GM23248 (cell line): ENCODE data around the gene FAM216B. TPM values are rescaled to one million over a fixed set of nuclear protein-coding genes. Genes with fewer than 3 reads are reported as not detected.

ENCODE experiments used
- DNase-seq: peaks from one replicate; pipeline ENCODE4 v3.0.0-alpha.2; 2015
- H2AFZ ChIP-seq: fragments of 200-600 bp; sonication (generic); 2 replicates; pipeline ENCODE4 v1.6.1; 2016; ENCODE audit warnings: antibody characterized with exemption
- H3F3A ChIP-seq: fragments of 200-600 bp; sonication (generic); 2 replicates; pipeline ENCODE4 v1.6.1; 2016; ENCODE audit warnings: mild to moderate bottlenecking, antibody characterized with exemption, mixed run types; ENCODE audit not compliant: insufficient read depth
- H3K27ac ChIP-seq: fragments of 200-600 bp; sonication (generic); 2 replicates; pipeline ENCODE4 v1.5.1; 2016; ENCODE audit warnings: mild to moderate bottlenecking
- H3K27me3 ChIP-seq: fragments of 200-600 bp; sonication (generic); replicated peaks from 2 replicates; pipeline ENCODE4 v1.6.1; 2016; ENCODE audit warnings: mild to moderate bottlenecking; ENCODE audit not compliant: insufficient read depth
- H3K36me3 ChIP-seq: fragments of 200-600 bp; sonication (generic); 2 replicates; pipeline ENCODE4 v1.6.1; 2016; ENCODE audit warnings: low read depth, mild to moderate bottlenecking
- H3K4me1 ChIP-seq: fragments of 200-600 bp; sonication (generic); 2 replicates; pipeline ENCODE4 v1.6.1; 2016; ENCODE audit warnings: mild to moderate bottlenecking; ENCODE audit not compliant: insufficient read depth
- H3K4me2 ChIP-seq: fragments of 200-600 bp; sonication (generic); one replicate; pipeline ENCODE4 v1.6.1; 2016; ENCODE audit warnings: mild to moderate bottlenecking; ENCODE audit not compliant: unreplicated experiment
- H3K4me3 ChIP-seq: fragments of 200-600 bp; sonication (generic); 2 replicates; pipeline ENCODE4 v1.5.1; 2016; ENCODE audit warnings: mild to moderate bottlenecking
- H3K79me2 ChIP-seq: fragments of 200-600 bp; sonication (generic); 2 replicates; pipeline ENCODE4 v1.6.1; 2016; ENCODE audit warnings: mild to moderate bottlenecking; ENCODE audit not compliant: insufficient read depth
- H3K9ac ChIP-seq: fragments of 200-600 bp; sonication (generic); 2 replicates; pipeline ENCODE4 v1.6.1; 2016; ENCODE audit warnings: mild to moderate bottlenecking
- H3K9me2 ChIP-seq: fragments of 200-600 bp; sonication (generic); 2 replicates; pipeline ENCODE4 v1.6.1; 2016; ENCODE audit warnings: mixed run types, mild to moderate bottlenecking, moderate library complexity; ENCODE audit not compliant: insufficient read depth
- H3K9me3 ChIP-seq: fragments of 200-600 bp; sonication (generic); one replicate; pipeline ENCODE4 v1.6.1; 2017; ENCODE audit warnings: low read depth
- H4K20me1 ChIP-seq: fragments of 200-600 bp; sonication (generic); 2 replicates; pipeline ENCODE4 v1.6.0; 2016; ENCODE audit not compliant: insufficient read depth
- EZH2 ChIP-seq: fragments of 200-600 bp; sonication (generic); IDR thresholded peaks from 2 replicates; pipeline ENCODE4 v1.6.1; 2018; ENCODE audit warnings: antibody characterized with exemption, mild to moderate bottlenecking; ENCODE audit not compliant: insufficient read depth, poor library complexity, severe bottlenecking
- EZH2phosphoT487 ChIP-seq: fragments of 200-600 bp; sonication (generic); IDR thresholded peaks from 2 replicates; pipeline ENCODE4 v1.6.1; 2018; ENCODE audit warnings: antibody characterized with exemption, moderate library complexity, mild to moderate bottlenecking, low read depth; ENCODE audit not compliant: insufficient read depth
- WGBS, 2 experiments: methylation state at CpG; one replicate each; pipeline ENCODE4 v1.1.6; 2015 to 2017; ENCODE audit warnings: low lambda C conversion rate in 2 of 2, low coverage in 1 of 2; ENCODE audit errors: missing lambda C conversion rate in 2 of 2; 5-methylcytosine and 5-hydroxymethylcytosine counted together
- in situ Hi-C: fragments of 300-500 bp; cut with MboI; formaldehyde crosslinking; loops from 2 replicates; pipeline ENCODE4 v1.15.0; 2020
- polyA plus RNA-seq: library from polyadenylated mRNA; unstranded; fragments of >200 nt; fragmentation: Nextera tagmentation; extraction: Ambion mirVana; gene quantifications from 2 replicates; pipeline ENCODE4 v1.2.1, GENCODE V29; 2016
- total RNA-seq: library from RNA; depleted of rRNA; stranded (reverse); fragments of >200 nt; shearing (Covaris generic); gene quantifications from 2 replicates; pipeline ENCODE4 v1.2.3, GENCODE V29; 2014

Gene FAM216B
- total and polyA plus RNA-seq, 2 experiments from 2014 or later, result not detected

- Histone ChIP-seq H3K9me2 (no peaks in the 10 kb centered on the region), H3K9me3 (no peaks in the 10 kb centered on the region), H3K4me1 (no peaks in the 10 kb centered on the region), H3K4me3 (no peak overlapping the region), H3K4me2 (no peak overlapping the region), H3F3A (no peaks in the 10 kb centered on the region), H3K79me2 (no peaks in the 10 kb centered on the region), H4K20me1 (no peaks in the 10 kb centered on the region), H2AFZ (no peak overlapping the region), H3K27me3 (no peaks in the 10 kb centered on the region), H3K36me3 (no peaks in the 10 kb centered on the region), H3K27ac (no peak overlapping the region), H3K9ac (no peak overlapping the region)
- TF ChIP-seq EZH2phosphoT487 (no peak), EZH2 (no peak)
- no peak for DNase-seq
- in situ Hi-C loops, result no loop called here
- 82 to 92% methylated on average over 2 of the region's 2 CpGs for WGBS, 2 experiments
Measured at GRCh38 chr13:42795666-42796065, 14.3 kb downstream of the FAM216B start.

GRCh38 chr13:42796747-42797356, 15.5 kb downstream of the FAM216B start:
- TF ChIP-seq EZH2phosphoT487, result no peak
- TF ChIP-seq EZH2, result no peak
- in situ Hi-C loops, result no loop called here

GRCh38 chr13:42798118-42798517, 16.7 kb downstream of the FAM216B start:
- no peak overlapping the region for H2AFZ ChIP-seq
- H3K9ac ChIP-seq, result no peak overlapping the region
- H3K79me2 ChIP-seq, result no peaks in the 10 kb centered on the region
- no peak overlapping the region for H3K4me3 ChIP-seq
- no peak for DNase-seq
- no peaks in the 10 kb centered on the region for H3K27me3 ChIP-seq
- H3K27ac ChIP-seq, result no peak overlapping the region
- H3K9me3 ChIP-seq, result no peaks in the 10 kb centered on the region
- no peaks in the 10 kb centered on the region for H3K4me1 ChIP-seq
- H3K9me2 ChIP-seq, result no peaks in the 10 kb centered on the region
- H3K36me3 ChIP-seq, result no peaks in the 10 kb centered on the region
- no peaks in the 10 kb centered on the region for H3F3A ChIP-seq
- H3K4me2 ChIP-seq, result no peak overlapping the region
- 33 to 43% methylated on average over 6 of the region's 6 CpGs for WGBS, 2 experiments
- no peaks in the 10 kb centered on the region for H4K20me1 ChIP-seq
- in situ Hi-C loops, result no loop called here
- no peak for TF ChIP-seq EZH2
- TF ChIP-seq EZH2phosphoT487, result no peak

More at GRCh38 chr13:42796747-42797356, 15.5 kb downstream of the FAM216B start:
- Histone ChIP-seq H3K9me3 (no peaks in the 10 kb centered on the region), H3F3A (no peaks in the 10 kb centered on the region), H3K9me2 (no peaks in the 10 kb centered on the region), H3K9ac (no peak overlapping the region), H3K4me1 (no peaks in the 10 kb centered on the region), H4K20me1 (no peaks in the 10 kb centered on the region), H3K4me2 (no peak overlapping the region), H3K79me2 (no peaks in the 10 kb centered on the region), H3K27ac (no peak overlapping the region), H3K4me3 (no peak overlapping the region), H2AFZ (no peak overlapping the region), H3K27me3 (no peaks in the 10 kb centered on the region), H3K36me3 (no peaks in the 10 kb centered on the region)
- 81% methylated on average over 7 of the region's 7 CpGs for WGBS, 2 experiments
- no peak for DNase-seq

- H3F3A ChIP-seq, result peaks cover 4% of the 10 kb centered on the region; the same call in 1 of the 2 replicates
- H2AFZ ChIP-seq, result no peak overlapping the region
- H3K27ac ChIP-seq, result no peak overlapping the region
- no peak for DNase-seq
- H3K4me3 ChIP-seq, result no peak overlapping the region
- H3K4me1 ChIP-seq, result 0 out of 2 replicates have a peak, but pooled peaks cover 7% of the 10 kb centered on the region
- H3K79me2 ChIP-seq, result no peaks in the 10 kb centered on the region
- H3K9me2 ChIP-seq, result no peaks in the 10 kb centered on the region
- H3K9me3 ChIP-seq, result no peaks in the 10 kb centered on the region
- no peak overlapping the region for H3K4me2 ChIP-seq
- 24 to 30% methylated on average over 5 of the region's 5 CpGs for WGBS, 2 experiments
- in situ Hi-C loops, result no loop called here
- H3K27me3 ChIP-seq, result no peaks in the 10 kb centered on the region
- H3K36me3 ChIP-seq, result no peaks in the 10 kb centered on the region
- no peaks in the 10 kb centered on the region for H4K20me1 ChIP-seq
- TF ChIP-seq EZH2phosphoT487 (no peak), EZH2 (no peak)
- H3K9ac ChIP-seq, result no peak overlapping the region
Measured at GRCh38 chr13:42800109-42800643, 18.8 kb downstream of the FAM216B start.
